HG03442 (cell line): ENCODE results near the gene PLEKHG4.

Source experiments
- ATAC-seq: cut with Tn5 transposase; IDR thresholded peaks from one replicate; pipeline ENCODE4 v1.9.1; 2021; ENCODE audit warnings: mild to moderate bottlenecking, moderate library complexity; ENCODE audit not compliant: unreplicated experiment

Gene PLEKHG4

GRCh38 chr16:67244387-67245185, 34.7 kb upstream of the PLEKHG4 start:
- peak; percentile 49 for ATAC-seq

DNA sequence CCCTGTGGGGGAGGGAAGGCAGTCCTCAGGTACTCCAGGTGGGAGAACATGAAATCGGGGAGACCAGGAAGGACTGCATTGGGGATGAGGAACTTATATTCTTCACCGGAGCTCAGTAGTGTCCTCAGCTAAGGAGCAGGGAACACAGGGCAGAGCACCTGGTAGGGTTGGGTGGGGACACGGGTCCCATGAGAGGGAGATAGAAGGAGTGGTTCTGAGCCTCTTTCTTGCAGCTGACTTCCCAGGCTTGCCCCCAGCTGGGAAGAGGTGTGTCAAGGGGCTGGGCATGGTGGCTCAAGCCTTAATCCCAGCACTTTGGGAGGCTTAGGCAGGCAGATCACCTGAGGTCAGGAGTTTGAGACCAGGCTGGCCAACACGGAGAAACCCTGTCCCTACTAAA, 34.1 kb upstream of the PLEKHG4 start:
- ATAC-seq, result no peak

GRCh38 chr16:67245674-67246080, 33.7 kb upstream of the PLEKHG4 start:
- ATAC-seq, result no peak

- ATAC-seq, result peak; percentile 18
These were observed 33.1 kb upstream of the PLEKHG4 start for GRCh38 chr16:67246081-67246755.

- peak; percentile 2 for ATAC-seq
These were observed 32.6 kb upstream of the PLEKHG4 start for GRCh38 chr16:67246756-67247191.

DNA sequence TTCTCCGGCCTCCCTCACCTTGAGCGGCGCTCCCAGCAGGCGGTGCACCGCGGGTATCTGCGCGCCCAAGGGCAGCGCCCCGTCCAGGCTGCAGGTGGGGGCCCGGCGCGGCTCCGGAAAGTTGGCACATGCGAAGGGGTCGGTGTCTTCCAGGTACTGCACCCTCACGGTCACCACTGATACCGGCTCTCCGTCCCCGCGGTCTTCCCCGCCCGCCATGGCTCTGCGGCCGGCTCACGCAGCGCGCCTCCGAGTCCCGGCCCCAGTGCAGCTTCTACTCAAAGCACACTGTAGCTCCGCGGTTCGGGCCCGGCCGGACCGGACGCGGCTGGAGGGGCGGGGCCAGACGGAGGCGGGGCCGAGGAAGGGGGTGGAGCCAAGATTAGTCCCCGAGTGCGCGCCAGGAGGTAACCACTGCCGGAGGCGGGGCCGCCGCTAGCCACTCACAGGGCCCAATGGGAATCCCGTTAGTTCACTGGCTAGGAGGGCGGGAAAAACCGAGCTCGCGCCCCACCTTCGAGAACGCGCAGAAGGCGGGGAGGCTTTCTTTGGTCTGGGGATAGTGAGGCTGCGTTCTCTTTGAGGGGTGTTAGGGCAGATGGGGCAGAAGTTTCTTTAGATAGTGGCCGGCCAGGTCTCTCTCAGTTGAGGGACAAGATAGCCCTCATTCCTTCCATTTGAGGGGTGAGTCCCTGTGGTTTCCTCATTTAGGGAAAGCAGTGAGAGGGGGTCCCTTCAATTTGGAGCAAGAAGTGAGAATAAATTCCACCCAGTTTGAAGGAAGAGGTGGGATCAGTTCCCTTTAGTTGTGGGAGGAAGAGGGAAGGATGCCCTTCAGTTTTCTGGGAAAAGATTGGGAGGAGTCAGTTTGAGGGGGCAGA, 31.9 kb upstream of the PLEKHG4 start, which contains the start of gene FHOD1:
Gene FHOD1, minus strand, starts transcription at position 290 of the 881 bp plus-strand sequence. Its CDS starts 71 bp downstream, at position 219.
- peak; percentile 37 for ATAC-seq

- no peak for ATAC-seq
These were observed 31.3 kb upstream of the PLEKHG4 start for GRCh38 chr16:67248073-67248400.

- no peak for ATAC-seq
These were observed 30.7 kb upstream of the PLEKHG4 start, which contains the start of gene SLC9A5 for GRCh38 chr16:67248401-67249177. TSS of gene SLC9A5 (plus strand) at chr16:67248979. CDS start at chr16:67249015, 36 bp downstream.

GRCh38 chr16:67249178-67250044, 29.9 kb upstream of the PLEKHG4 start:
- no peak for ATAC-seq

- no peak for ATAC-seq
These were observed 29.3 kb upstream of the PLEKHG4 start for GRCh38 chr16:67250045-67250327.

DNA sequence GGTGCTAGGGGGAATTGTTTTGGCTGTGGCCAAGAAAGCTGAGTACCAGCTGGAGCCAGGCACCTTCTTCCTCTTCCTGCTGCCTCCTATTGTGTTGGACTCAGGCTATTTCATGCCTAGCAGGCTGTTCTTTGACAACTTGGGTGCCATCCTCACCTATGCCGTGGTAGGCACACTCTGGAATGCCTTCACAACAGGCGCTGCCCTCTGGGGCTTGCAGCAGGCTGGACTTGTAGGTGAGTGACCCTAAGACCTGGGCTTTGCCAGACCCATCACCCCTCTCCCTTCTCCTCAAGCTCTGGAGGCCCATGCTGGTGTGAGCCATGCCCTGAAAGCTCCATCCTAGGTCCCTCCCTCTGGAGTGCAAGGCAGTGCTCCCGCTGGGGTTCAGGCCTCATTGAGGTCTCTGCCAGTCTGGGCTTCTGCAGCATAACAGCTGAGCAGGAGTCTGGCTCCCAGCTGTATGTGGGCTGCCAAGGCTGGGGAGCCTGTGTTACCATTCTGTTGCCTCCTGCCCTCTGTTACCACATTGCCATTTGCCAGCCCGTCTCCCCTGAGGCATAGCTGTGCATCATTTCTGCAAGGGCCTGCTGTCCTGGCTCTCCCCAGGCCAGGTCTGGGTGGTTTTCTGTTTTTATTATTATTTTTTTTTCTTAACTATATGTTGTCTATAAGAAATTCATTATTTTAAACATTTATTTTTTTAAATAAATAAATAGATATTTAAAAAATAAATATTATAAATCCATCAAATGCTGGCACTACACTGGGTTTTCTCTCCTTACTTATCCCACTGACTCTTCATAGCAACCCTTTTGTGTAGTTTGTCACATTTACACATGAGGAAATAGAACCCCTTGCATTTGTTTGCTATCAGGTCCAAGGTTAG, 26.5 kb upstream of the PLEKHG4 start:
- no peak for ATAC-seq

- ATAC-seq, result no peak
These were observed 24.4 kb upstream of the PLEKHG4 start for GRCh38 chr16:67254801-67255552.

- no peak for ATAC-seq
These were observed 23.6 kb upstream of the PLEKHG4 start for GRCh38 chr16:67255553-67256221.

DNA sequence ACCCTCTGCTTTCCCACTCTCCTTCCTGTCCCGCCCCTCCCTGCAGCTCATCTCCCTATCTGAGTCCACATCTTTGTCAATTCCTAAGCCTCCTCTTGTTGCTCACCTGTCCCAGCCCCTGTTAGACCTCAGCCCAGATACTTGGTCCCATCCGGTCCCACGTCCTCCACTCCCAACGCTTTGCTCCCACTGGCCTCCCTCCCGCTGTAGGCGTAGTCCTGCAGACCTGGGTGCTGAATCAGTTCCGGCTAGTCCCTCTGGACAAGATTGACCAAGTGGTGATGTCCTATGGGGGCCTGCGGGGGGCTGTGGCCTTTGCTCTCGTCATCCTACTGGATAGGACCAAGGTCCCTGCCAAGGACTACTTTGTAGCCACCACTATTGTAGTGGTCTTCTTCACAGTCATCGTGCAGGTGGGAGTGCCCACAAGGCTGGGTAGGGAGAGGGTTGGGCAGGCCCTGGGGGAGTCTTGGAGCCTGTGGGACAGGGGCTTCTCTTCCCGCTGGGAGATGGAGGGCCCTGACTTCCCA, 22.6 kb upstream of the PLEKHG4 start:
- no peak for ATAC-seq

- ATAC-seq, result no peak
These were observed 21.7 kb upstream of the PLEKHG4 start for GRCh38 chr16:67257486-67258160.

DNA sequence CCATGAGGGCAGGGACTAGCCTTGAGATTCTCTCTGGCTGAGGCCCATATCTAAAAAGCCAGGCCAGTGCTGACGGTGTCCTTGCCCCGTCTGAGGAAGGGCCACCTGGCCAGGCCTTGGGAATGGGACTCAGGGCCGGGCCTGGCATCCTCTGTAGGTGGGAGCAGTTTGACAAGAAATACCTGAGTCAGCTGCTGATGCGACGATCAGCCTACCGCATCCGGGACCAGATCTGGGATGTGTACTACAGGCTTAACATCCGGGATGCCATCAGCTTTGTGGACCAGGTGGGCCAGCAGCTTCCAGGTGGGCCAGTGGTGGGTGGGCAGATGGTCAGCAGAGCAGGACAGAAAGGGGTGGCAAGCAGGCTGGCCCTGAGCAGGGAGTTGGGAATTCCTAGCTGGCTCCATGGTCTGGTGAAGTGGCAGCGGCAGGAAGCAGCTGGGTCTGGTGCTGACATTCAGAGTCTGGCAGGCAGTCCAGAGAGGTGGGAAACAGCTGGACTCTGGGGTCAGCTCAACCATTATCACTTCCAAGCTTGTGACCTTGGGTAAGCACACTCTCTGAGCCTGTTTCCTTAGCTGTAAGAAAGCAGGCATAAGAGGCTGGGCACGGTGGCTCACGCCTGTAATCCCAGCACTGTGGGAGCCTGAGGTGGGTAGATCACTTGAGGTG, 21.0 kb upstream of the PLEKHG4 start:
- ATAC-seq, result no peak
